HepG2 (cell line): Measurements from ENCODE around the gene FTSJ1. TPM values are rescaled to one million over a fixed set of nuclear protein-coding genes. Genes with fewer than 3 reads are reported as not detected.

Experiments used
- ARID4A ChIP-seq: sonication (generic); formaldehyde crosslinking; IDR thresholded peaks from 2 replicates; pipeline ENCODE4 v1.5.0; 2020; ENCODE audit warnings: mild to moderate bottlenecking, missing genetic modification reagents, borderline replicate concordance
- ARNT2 ChIP-seq: sonication (generic); formaldehyde crosslinking; IDR thresholded peaks from 2 replicates; pipeline ENCODE4 v1.8.0; 2022; ENCODE audit warnings: mild to moderate bottlenecking, low read depth, missing genetic modification reagents, moderate library complexity
- ATF7 ChIP-seq, 2 experiments: fragments of 450-650 bp in 1 of 2; sonication (generic) in 1 of 2; formaldehyde crosslinking in 1 of 2; IDR thresholded peaks; 2 replicates each; pipeline versions ENCODE4 v1.4.0 to v1.6.1; 2016 to 2020; ENCODE audit warnings: antibody characterized with exemption in 1 of 2, mild to moderate bottlenecking in 1 of 2, missing genetic modification reagents in 1 of 2
- ERF ChIP-seq: IDR thresholded peaks from 2 replicates; pipeline ENCODE4 v1.6.1; 2018; ENCODE audit warnings: missing biosample characterization, missing genetic modification reagents
- GZF1 ChIP-seq: sonication (generic); formaldehyde crosslinking; IDR thresholded peaks from 2 replicates; pipeline ENCODE4 v1.5.1; 2020; ENCODE audit warnings: mild to moderate bottlenecking, missing genetic modification reagents
- LCORL ChIP-seq, 2 experiments: fragments of 450-650 bp in 1 of 2; sonication (generic) in 1 of 2; formaldehyde crosslinking in 1 of 2; IDR thresholded peaks; 2 replicates each; pipeline versions ENCODE4 v1.5.0 to v1.6.1; 2017 to 2020; ENCODE audit warnings: antibody characterized with exemption in 1 of 2, missing genetic modification reagents in 1 of 2
- PHF21A ChIP-seq: sonication (generic); formaldehyde crosslinking; IDR thresholded peaks from 2 replicates; pipeline ENCODE4 v1.5.0; 2020; ENCODE audit warnings: mild to moderate bottlenecking, missing genetic modification reagents
- POLR2AphosphoS5 ChIP-seq: IDR thresholded peaks from 2 replicates; pipeline ENCODE4 v1.6.1; 2012; ENCODE audit warnings: low read depth, low read length
- RERE ChIP-seq: IDR thresholded peaks from 2 replicates; pipeline ENCODE4 v1.6.1; 2016; ENCODE audit warnings: low read depth, missing genetic modification reagents, missing compliant biosample characterization
- RNF2 ChIP-seq: fragments of 450-650 bp; conservative IDR thresholded peaks from 2 replicates; pipeline ENCODE4 v1.6.1; 2016; ENCODE audit warnings: low read depth
- TARDBP ChIP-seq: sonication (generic); formaldehyde crosslinking; IDR thresholded peaks from 2 replicates; pipeline ENCODE4 v1.8.0; 2022; ENCODE audit warnings: mild to moderate bottlenecking, missing genetic modification reagents
- ZNF17 ChIP-seq: sonication (generic); formaldehyde crosslinking; IDR thresholded peaks from 2 replicates; pipeline ENCODE4 v1.5.0; 2020; ENCODE audit warnings: mild to moderate bottlenecking, missing genetic modification reagents
- ZNF337 ChIP-seq: sonication (generic); formaldehyde crosslinking; IDR thresholded peaks from 2 replicates; pipeline ENCODE4 v1.5.1; 2020; ENCODE audit warnings: missing genetic modification reagents, low read depth, mild to moderate bottlenecking, borderline replicate concordance
- ZNF496 ChIP-seq: sonication (generic); formaldehyde crosslinking; IDR thresholded peaks from 2 replicates; pipeline ENCODE4 v1.8.1; 2023; ENCODE audit warnings: mild to moderate bottlenecking, moderate library complexity, missing genetic modification reagents; ENCODE audit not compliant: insufficient replicate concordance
- ZNF572 ChIP-seq: sonication (generic); formaldehyde crosslinking; IDR thresholded peaks from 2 replicates; pipeline ENCODE4 v1.5.1; 2020; ENCODE audit warnings: mild to moderate bottlenecking, missing genetic modification reagents
- ZNF616 ChIP-seq: sonication (generic); formaldehyde crosslinking; IDR thresholded peaks from 2 replicates; pipeline ENCODE4 v1.5.0; 2020; ENCODE audit warnings: low read depth, mild to moderate bottlenecking, missing genetic modification reagents
- ZNF724P ChIP-seq: sonication (generic); formaldehyde crosslinking; IDR thresholded peaks from 2 replicates; pipeline ENCODE4 v1.8.0; 2022; ENCODE audit warnings: missing genetic modification reagents, borderline replicate concordance
- ZZZ3 ChIP-seq: sonication (generic); formaldehyde crosslinking; IDR thresholded peaks from 2 replicates; pipeline ENCODE4 v1.4.0; 2020; ENCODE audit warnings: missing genetic modification reagents, mild to moderate bottlenecking, borderline replicate concordance
- polyA plus RNA-seq, 8 experiments: library from polyadenylated mRNA; depleted of rRNA in 3 of 8; stranded (reverse) in 7 of 8; unstranded in 1 of 8; fragments of >200 nt; fragmentation: Illumina TruSeq in 4 of 8; extraction: Trizol in 4 of 8; gene quantifications; 2 replicates each; pipeline versions ENCODE4 v1.2.1 to v1.2.3, GENCODE V29; 2011 to 2016; ENCODE audit warnings: low read depth in 4 of 8, missing spikeins in 1 of 8, mixed read lengths in 1 of 8; ENCODE audit not compliant: insufficient read depth in 1 of 8
- total RNA-seq, 5 experiments: library from RNA; depleted of rRNA; stranded (reverse); fragments of >200 nt; fragmentation: Illumina TruSeq; extraction: Trizol; gene quantifications; 2 replicates each; pipeline ENCODE4 v1.2.3, GENCODE V29; 2016; ENCODE audit warnings: low read depth in 1 of 5

FTSJ1 gene
- total and polyA plus RNA-seq, 2 of the 13 experiments (the other 11 are each of a cell fraction or from before 2014, with no cell fraction given): 30.3 to 37.9 TPM

- no peak for TF ChIP-seq LCORL (IDR thresholded peaks at IDR 0.05)
- no peak for TF ChIP-seq LCORL (CRISPR knock-in tag; IDR thresholded peaks at IDR 0.05)
- no peak for TF ChIP-seq ATF7 (IDR thresholded peaks at IDR 0.05)
- TF ChIP-seq ATF7 (CRISPR knock-in tag; IDR thresholded peaks at IDR 0.05): no peak
- TF ChIP-seq ZNF572 (CRISPR knock-in tag): no peak
- TF ChIP-seq ERF (CRISPR knock-in tag): no peak
- no peak for TF ChIP-seq ZNF496
- no peak for TF ChIP-seq GZF1 (CRISPR knock-in tag)
- TF ChIP-seq ZNF337 (CRISPR knock-in tag): no peak
- no peak for TF ChIP-seq ZNF17
- no peak for TF ChIP-seq ZNF724P (CRISPR knock-in tag)
- peak; percentile 49; the same call in 1 of the 2 replicates for TF ChIP-seq PHF21A (CRISPR knock-in tag)
- peak; percentile 28; the same call in 1 of the 2 replicates for TF ChIP-seq POLR2AphosphoS5
- 0 out of 2 replicates have a peak, but pooled peaks have one; percentile 75 for TF ChIP-seq ARNT2 (CRISPR knock-in tag)
- TF ChIP-seq ZNF616: no peak
- TF ChIP-seq TARDBP (CRISPR knock-in tag): peak; percentile 40; the same call in 1 of the 2 replicates
- peak; percentile 75; the same call in 1 of the 2 replicates for TF ChIP-seq ARID4A (CRISPR knock-in tag)
- no peak for TF ChIP-seq RNF2
- TF ChIP-seq ZZZ3 (CRISPR knock-in tag): no peak
- TF ChIP-seq RERE (CRISPR knock-in tag): no peak
Observed at GRCh38 chrX:48475774-48476577, at the start of gene FTSJ1 (continued).
